GM19193 (cell line): Measurements from ENCODE around the gene SLC22A23.

Source experiments
- POLR2A ChIP-seq: IDR thresholded peaks from 4 replicates; pipeline ENCODE4 v1.6.1; 2011; ENCODE audit not compliant: insufficient read depth, insufficient read length; ENCODE audit errors: extremely low read depth

Gene SLC22A23

DNA sequence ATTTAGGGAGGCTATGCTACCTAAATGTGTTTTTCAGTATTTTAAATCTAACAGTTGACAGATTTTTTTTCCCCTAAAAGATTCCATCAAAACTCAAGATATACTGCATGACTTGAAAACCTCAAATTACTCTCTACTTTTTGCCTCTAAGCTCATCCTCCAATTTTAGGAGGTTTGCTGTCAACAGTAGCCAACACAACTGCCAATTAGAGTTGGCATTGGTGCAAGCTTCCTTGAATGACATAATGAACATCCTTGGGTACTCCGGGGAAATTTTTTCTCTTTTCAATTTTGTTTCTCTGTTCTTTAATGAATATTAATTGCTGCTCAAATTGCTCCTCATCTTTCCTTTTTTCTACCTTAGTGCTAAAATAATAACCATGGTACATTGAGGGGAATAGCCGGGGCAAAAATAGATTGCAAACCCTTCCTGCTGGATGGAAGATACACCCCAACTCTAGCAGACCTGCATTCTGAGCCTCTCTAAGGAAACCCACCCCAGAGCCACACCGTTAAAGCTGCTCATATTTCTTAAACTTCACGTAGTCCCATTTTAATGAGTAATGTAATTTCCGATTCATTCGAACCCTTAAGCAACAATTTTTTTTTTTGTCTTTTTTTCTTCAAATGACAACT is 34.3 kb downstream of the SLC22A23 start:
- TF ChIP-seq POLR2A = no peak

DNA sequence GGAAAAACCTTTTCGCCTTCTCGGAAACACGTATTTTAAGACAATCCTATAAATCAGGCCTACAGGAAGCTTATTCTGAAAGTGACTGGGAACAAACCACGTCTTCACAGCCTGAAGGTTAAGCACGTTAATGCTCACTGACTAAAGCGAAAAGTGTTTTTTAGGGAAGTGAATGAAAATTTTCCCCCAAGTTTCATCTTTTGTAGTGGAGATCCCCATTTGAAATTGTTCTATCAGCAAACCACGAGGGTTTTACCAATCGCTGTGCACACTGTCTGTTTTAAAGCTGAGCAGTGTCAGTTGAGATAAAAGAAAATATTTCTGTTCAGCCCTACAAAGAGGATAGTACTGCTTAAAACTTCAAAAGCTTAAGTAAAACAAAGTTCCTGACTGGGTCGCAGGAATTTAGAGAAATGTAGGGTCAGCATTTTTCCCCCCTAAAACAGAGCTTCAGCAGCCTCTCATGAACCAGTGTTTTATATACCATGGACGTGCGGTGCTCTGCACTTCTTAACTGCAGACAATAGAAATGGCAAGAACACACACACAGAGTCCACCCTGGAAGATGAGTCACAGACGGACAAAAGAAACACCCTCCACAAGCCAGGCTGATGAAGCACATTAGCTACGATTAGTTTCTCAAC is 34.9 kb downstream of the SLC22A23 start:
- TF ChIP-seq POLR2A = no peak

DNA sequence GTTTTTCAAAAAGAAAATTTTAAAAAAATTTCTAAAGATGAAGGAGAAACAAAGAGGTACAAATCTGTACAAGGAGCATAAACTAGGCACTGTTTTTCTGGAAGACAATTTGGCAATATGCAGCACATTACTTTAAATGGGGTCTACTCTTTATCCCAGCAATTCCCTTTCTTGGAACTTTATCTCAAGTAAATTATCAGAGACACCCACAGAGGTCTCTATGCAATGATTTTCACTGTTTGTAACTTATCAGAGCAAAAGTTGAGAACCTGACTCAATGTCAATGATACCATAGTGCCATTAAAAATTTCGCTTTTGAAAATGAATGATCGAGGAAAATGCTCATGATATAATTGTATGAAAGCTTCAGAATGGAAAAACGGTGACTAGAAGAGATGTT is 35.7 kb downstream of the SLC22A23 start:
- TF ChIP-seq POLR2A = no peak

DNA sequence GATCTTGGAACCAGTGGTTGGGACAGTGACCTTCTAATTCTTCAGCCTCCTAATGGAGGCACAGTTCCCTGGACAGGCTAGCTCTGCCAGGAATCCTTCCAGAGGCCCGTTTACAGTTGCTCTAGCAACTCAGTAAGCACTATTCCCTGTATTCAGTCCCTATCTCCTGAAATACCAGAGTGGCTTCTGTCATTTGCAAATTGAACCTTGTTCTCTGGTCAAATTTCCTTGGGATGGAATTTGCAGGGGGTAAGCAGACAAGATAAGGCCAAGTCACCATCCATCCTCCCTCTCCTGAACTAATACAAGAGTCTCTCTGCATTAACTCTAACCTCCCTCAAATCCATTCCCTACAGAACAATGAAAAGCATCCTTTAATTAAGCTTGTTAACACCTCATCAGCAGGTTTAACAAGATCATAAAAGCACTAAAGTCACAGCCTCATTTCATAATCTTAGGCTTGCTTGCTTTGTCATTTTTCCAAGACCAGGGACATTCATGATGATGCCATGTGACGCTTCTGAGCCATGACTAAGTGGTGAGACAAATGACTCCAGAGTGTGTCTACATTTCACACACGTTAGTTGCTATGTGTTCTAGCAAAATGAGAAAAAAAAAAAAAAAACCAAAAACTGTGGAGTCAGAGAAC is 37.1 kb downstream of the SLC22A23 start:
- TF ChIP-seq POLR2A = no peak

DNA sequence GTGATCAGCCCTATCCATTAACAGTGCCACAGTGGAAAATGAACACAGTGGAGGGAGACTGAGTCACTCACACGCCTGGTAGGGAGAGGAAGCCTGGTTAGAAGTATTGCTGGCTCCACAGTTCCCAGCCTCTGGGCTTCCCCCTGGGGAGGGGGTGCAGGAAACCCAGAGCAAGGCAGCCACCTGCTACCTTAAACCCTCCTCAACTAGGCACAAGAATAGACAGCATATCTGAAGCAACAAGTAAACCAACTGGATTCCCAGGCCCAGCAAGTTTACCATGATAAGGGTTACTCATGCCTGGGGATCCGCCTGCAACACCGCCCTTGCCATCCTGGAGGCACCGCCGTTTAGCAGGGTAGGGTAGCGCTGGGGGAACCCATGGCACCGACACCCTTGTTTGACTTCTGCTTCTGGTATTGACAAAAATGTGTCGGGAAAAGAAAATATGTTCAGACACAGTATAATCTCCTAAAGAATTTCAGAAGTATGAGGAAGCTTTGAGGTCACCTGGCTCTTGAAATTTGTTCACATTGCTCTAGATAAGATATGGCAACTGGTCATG is 38.3 kb downstream of the SLC22A23 start:
- TF ChIP-seq POLR2A = no peak

DNA sequence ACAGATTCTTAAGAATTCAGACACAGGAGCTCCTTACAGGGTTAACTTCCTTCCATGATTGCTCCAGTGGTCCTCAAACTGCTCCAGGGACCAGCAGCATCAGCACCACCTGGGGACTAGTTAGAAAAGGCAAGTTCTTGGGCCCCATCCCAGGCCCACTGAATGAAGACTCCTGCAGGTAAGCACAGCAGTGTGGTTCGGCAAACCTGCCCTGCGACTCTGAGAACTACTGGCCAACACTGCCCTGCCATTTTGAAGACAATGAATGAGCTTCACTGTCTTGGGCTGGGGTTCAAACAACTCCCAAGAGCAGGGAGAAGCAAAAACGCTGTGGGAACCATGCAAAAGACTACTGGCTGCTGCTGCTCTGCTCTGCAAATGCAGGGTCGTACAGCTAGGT is 39.4 kb downstream of the SLC22A23 start:
- TF ChIP-seq POLR2A = no peak

DNA sequence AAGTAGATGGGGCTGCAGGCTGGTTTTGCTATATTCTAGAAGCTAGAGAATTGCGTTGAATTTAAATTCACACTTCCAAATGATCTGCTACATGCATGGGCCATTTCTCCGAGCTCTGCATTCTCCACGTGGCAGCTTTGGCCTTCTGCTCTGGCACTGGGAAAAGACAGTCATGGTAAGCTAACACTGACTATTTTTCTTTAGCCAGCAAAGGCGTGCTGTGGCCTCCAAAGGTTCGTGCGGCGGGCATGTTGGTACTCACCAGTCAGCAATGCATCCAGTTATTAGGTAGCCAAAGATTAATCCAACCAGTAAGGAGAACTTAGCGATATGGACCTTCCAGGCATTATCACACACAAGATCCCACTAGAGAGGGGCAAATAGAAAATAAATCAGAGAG is 41.4 kb downstream of the SLC22A23 start:
- TF ChIP-seq POLR2A = no peak

DNA sequence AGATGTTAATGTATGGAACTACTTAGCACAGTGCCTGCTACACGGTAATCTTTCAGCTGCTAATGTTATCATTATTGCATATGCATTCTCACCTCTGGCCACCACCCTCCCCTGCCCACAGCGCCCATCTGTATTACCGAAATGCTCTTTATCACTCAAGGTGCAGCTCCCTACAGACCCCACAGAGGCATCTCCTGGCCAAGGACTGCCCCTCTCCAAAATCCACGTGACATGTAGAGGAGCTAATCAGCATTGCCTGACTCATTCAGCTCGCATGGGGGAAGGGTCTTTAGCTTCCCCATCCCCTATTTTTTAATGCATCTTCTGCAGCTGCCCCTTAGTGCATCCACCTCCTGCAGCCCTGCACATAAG is 41.8 kb downstream of the SLC22A23 start:
- TF ChIP-seq POLR2A = no peak

DNA sequence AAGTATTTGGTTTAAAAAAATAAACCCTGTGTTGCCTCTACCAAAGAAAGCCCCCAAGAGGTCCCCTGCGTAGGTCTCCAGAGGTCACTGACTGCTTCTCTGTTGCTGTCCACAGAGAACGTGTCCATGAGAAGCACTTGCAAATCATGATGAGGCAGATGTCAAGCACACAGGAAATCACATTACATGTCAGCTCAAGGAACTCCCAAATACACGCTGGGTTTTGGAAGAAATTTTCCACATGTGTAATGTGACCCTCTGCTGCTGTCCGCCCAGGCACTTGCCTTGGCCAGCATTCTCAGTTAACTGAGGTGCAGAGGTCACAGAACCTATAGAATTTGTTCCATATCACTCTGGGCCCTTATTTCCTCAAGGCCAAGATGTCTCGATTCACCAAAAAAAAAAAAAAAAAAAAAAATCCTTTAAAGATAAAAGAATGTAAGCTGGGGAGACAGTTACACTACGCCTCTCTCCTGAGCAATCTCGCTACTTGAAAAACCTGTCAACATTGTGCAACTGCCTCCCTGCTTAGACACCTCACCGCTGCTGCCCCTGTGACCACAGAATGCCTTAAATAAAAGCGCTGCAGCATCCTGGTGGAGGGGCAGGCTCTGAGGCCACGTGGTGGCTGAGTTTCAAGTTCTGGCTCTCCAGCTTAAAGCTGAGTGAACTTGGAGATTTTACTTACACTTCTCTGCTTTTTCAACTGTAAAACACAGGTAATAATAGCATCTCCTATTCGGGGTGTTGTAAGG is 42.3 kb downstream of the SLC22A23 start:
- TF ChIP-seq POLR2A = no peak

DNA sequence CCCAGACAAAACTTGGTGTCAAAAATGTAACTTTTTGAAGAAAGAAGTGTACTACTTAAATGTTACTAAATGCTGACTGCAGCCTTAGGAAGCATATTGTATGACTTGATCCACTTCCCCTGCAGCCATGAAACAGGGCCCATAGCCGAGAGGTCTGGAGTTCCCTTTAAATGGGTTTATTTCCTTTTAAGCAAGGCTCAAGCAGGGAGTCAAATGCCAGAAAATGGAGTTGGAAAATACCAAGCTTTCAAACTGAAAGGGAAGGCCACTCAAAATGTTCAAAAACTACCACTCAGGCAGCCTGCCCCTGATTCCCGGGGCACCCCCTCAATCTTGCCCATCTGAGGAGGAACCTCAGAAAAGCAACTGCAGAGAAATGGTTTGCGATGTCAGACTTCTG is 43.3 kb downstream of the SLC22A23 start:
- TF ChIP-seq POLR2A = no peak

DNA sequence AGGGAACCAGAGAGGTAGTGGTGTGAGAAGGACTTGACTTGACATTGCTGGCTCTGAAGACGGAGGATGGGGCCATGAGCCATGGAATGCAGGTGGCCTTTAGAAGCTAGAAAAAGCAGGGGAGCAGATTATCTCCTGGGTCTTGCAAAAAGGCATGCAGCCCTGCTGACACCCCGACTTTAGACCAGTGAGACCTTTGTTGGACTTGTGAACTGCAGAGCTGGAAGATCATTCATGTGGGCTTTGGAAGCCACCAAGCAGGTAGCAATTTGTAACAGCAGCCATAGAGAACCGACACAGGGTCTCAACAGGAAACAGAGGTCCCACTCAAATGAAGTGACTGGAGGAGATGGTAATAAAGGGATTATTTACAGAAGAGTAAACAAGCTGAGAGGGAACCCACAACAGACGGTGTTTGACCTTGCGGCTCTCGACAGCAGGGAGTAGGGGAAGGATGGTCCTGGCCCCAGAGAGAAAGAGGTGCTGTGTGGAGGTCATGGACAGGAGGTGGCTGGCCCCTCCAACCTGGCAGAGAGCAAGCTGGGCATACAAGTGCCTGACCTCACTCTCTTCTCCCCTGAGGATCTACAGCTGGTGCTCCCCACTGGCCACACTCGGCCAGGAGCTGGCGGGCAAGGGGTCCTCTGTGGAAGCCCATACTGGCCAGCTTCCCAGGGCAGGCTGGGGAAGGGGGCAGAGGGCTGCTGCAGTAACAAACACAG is 43.9 kb downstream of the SLC22A23 start:
- no peak for TF ChIP-seq POLR2A

DNA sequence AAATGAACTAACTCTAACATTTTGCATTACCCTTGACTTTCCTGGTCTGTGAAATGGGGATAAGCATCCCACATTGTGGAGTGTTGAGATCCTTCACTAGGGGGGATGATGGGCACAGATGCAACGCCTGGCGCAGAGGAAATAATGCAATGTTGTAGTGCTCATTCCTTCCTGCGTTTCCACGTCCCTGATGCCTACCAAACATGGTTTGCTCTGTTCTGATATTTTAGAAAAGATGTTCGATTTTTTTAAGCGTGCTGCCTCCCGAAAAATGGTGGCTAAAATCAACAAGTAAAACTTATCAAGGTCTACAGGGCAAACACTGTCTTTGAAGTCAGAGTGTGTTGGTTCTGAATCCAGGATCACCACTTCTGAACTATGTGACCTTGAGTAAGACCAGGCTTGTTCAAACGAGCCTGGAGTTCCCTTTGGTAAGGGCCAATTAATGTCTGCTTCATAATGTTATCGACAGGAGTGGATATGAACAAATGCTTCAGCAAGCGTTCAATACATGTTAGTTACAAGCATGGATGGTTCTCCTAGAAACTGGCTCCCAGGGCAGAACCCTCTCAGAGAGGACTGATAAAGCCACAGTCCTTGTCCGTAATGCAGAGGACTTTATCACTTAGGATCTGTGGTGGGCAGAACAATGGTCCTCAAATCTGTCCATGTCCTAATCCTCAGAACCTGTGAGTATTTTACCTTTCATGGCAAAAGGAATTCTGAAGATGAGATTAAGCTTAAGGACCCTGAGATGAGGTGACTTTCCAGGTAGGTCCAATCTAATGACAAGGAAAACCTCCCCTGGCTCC is 44.7 kb downstream of the SLC22A23 start:
- no peak for TF ChIP-seq POLR2A

DNA sequence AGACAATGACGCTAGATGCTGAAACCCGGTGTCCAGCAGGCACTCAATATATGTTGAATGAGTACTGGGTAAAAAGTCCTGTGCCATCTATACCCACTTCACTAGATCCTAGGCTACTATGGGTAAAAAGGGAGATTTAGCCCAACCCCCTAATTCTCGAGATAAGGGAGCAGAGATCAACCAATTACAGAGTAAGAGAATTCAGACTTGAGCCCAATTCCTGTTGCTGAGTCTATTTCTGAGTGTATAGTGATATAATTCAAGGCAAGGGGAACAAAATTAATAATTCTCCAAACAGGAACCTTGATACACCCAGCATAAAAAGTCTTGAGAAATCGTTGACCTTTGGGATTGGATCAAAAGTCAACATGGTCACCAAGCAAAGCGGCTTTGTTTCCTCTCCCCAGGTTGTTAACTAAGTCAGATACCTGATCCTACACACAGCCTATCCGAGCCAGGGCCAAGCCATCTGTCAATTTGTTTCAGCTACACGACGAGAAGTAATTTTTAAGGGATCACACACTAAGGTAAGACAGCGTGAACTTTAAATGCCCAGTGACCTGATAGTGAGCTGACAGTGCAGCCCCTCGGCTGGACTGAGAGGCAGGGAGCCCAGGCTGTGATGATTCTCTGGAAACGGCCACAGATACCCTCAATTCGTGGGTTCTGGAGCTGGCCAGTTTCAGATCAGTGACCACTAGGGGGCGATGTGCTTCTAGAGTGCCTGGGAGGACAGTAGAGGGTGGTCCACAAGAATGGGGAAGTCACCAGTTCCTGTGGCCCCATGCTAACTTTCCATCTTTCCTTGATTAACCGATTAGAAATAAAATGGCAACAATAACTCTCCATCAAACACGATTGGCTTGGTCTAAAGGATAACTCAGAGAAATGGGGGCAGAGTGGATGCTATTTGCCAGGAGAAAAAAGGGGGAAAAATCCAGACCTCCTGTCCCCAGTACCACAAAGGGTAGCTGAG is 46.2 kb downstream of the SLC22A23 start:
- TF ChIP-seq POLR2A = no peak
